GM12891 (cell line): ENCODE measurements around the gene GATAD2B.
A peak's percentile ranks its signal among the peaks of the same experiment; 100 is the strongest.

ENCODE experiments used
- DNase-seq: peaks from one replicate; pipeline ENCODE4 v3.0.0; 2011; ENCODE audit warnings: low spot score; ENCODE audit not compliant: insufficient read length
- FAIRE-seq: peaks from 2 replicates; lab custom pipeline; 2011; peaks lifted over from hg19 to GRCh38; lab: Jason Lieb, UNC
- PAX5 ChIP-seq: IDR thresholded peaks from 2 replicates; pipeline ENCODE4 v1.6.1; 2011; ENCODE audit warnings: low read length, moderate library complexity, mild to moderate bottlenecking; ENCODE audit not compliant: insufficient read depth, severe bottlenecking
- POLR2A ChIP-seq: IDR thresholded peaks from 2 replicates; pipeline ENCODE4 v1.6.1; 2011; ENCODE audit warnings: low read depth, low read length, control low read depth
- POLR2AphosphoS5 ChIP-seq: IDR thresholded peaks from 2 replicates; pipeline ENCODE4 v1.6.1; 2011; ENCODE audit warnings: low read depth, low read length, control low read depth
- POU2F2 ChIP-seq: IDR thresholded peaks from 2 replicates; pipeline ENCODE4 v1.6.1; 2011; ENCODE audit warnings: low read depth, mild to moderate bottlenecking, control low read depth, low read length, moderate library complexity
- SPI1 ChIP-seq: IDR thresholded peaks from 2 replicates; pipeline ENCODE4 v1.6.1; 2011; ENCODE audit warnings: low read depth, low read length, control low read depth
- TAF1 ChIP-seq: IDR thresholded peaks from 2 replicates; pipeline ENCODE4 v1.6.1; 2011; ENCODE audit warnings: low read depth, low read length, control low read depth

Gene GATAD2B

GRCh38 chr1:153942766-153943549 lies 20.2 kb upstream of the GATAD2B start:
- DNase-seq (no peak), FAIRE-seq (no peak)
- no peak for TF ChIP-seq TAF1
- TF ChIP-seq PAX5 = no peak
- TF ChIP-seq POLR2A = no peak
- 0 out of 2 replicates have a peak, but pooled peaks have one; percentile 14 for TF ChIP-seq POLR2AphosphoS5
- TF ChIP-seq SPI1 = no peak

GRCh38 chr1:153941826-153942725 lies 19.3 kb upstream of the GATAD2B start:
- FAIRE-seq = no peak
- DNase-seq = no peak
- TF ChIP-seq POU2F2 (no peak), PAX5 (no peak), POLR2A (no peak), POLR2AphosphoS5 (no peak; the same call in 1 of the 2 replicates), TAF1 (no peak), SPI1 (no peak)

GRCh38 chr1:153940756-153941155 lies 18.0 kb upstream of the GATAD2B start:
- DNase-seq (no peak), FAIRE-seq (no peak)
- TF ChIP-seq POU2F2 (no peak), POLR2A (no peak), PAX5 (no peak), SPI1 (no peak), POLR2AphosphoS5 (no peak), TAF1 (no peak)

GRCh38 chr1:153939476-153939875 lies 16.7 kb upstream of the GATAD2B start:
- DNase-seq (no peak), FAIRE-seq (no peak)
- TF ChIP-seq POU2F2 (no peak), PAX5 (no peak), SPI1 (no peak), POLR2AphosphoS5 (no peak), POLR2A (no peak), TAF1 (no peak)

GRCh38 chr1:153938996-153939395 lies 16.2 kb upstream of the GATAD2B start:
- no peak for TF ChIP-seq PAX5
- TF ChIP-seq POLR2AphosphoS5 = no peak
- TF ChIP-seq TAF1 = no peak
- no peak for TF ChIP-seq POU2F2
- TF ChIP-seq POLR2A = no peak
- TF ChIP-seq SPI1 = no peak
- FAIRE-seq (no peak), DNase-seq (no peak)

- DNase-seq (no peak), FAIRE-seq (no peak)
- TF ChIP-seq PAX5 (no peak), SPI1 (no peak), POLR2AphosphoS5 (no peak), TAF1 (no peak), POU2F2 (no peak), POLR2A (no peak)
Measured at GRCh38 chr1:153937331-153937730, 14.6 kb upstream of the GATAD2B start.

GRCh38 chr1:153936011-153936802 lies 13.4 kb upstream of the GATAD2B start:
- TF ChIP-seq TAF1 (no peak), SPI1 (no peak), PAX5 (no peak), POU2F2 (no peak), POLR2AphosphoS5 (no peak), POLR2A (no peak)
- no peak for FAIRE-seq
- no peak for DNase-seq

GRCh38 chr1:153934746-153935145 lies 12.0 kb upstream of the GATAD2B start:
- TF ChIP-seq SPI1 = no peak
- TF ChIP-seq POLR2A = no peak
- no peak for TF ChIP-seq PAX5
- no peak for TF ChIP-seq POU2F2
- no peak for TF ChIP-seq TAF1
- no peak for TF ChIP-seq POLR2AphosphoS5
- FAIRE-seq (no peak), DNase-seq (no peak)

- TF ChIP-seq POU2F2 = no peak
- TF ChIP-seq PAX5 = no peak
- no peak for TF ChIP-seq TAF1
- no peak for TF ChIP-seq POLR2A
- no peak for TF ChIP-seq SPI1
- no peak for TF ChIP-seq POLR2AphosphoS5
- FAIRE-seq = no peak
Measured at GRCh38 chr1:153933955-153934354, 11.2 kb upstream of the GATAD2B start.

More at GRCh38 chr1:153933955-153934354, 11.2 kb upstream of the GATAD2B start:
- no peak for DNase-seq
